Measurements from ENCODE around the gene GNAI3.

GNAI3 gene

GRCh38 chr1:109611308-109611990 is 63.0 kb downstream of the GNAI3 start:
- DNase-seq (ENCODE audit: low read depth), result no peak
- TF ChIP-seq CTCF (IDR thresholded peaks at IDR 0.05; ENCODE audit: insufficient read depth, low read depth, low read length, missing control alignments), result no peak

GRCh38 chr1:109613361-109614147 is 65.1 kb downstream of the GNAI3 start:
- peak; percentile 23 for DNase-seq (ENCODE audit: low read depth)
- no peak for TF ChIP-seq CTCF (IDR thresholded peaks at IDR 0.05; ENCODE audit: insufficient read depth, low read depth, low read length, missing control alignments)
- no peak overlapping the region for H3K4me3 ChIP-seq (ENCODE audit: low read length)

More at GRCh38 chr1:109611308-109611990, 63.0 kb downstream of the GNAI3 start:
- no peak overlapping the region for H3K4me3 ChIP-seq (ENCODE audit: low read length)

GRCh38 chr1:109615879-109616278 is 67.5 kb downstream of the GNAI3 start:
- no peak for DNase-seq (ENCODE audit: low read depth)

GRCh38 chr1:109616391-109616790 is 68.0 kb downstream of the GNAI3 start:
- TF ChIP-seq CTCF (IDR thresholded peaks at IDR 0.05; ENCODE audit: insufficient read depth, low read depth, low read length, missing control alignments), result no peak
- H3K4me3 ChIP-seq (ENCODE audit: low read length), result no peak overlapping the region
- no peak for DNase-seq (ENCODE audit: low read depth)

More at GRCh38 chr1:109615879-109616278, 67.5 kb downstream of the GNAI3 start:
- no peak for TF ChIP-seq CTCF (IDR thresholded peaks at IDR 0.05; ENCODE audit: insufficient read depth, low read depth, low read length, missing control alignments)
- no peak overlapping the region for H3K4me3 ChIP-seq (ENCODE audit: low read length)

- TF ChIP-seq CTCF (IDR thresholded peaks at IDR 0.05; ENCODE audit: insufficient read depth, low read depth, low read length, missing control alignments), result peak; percentile 12
- peak; percentile 88 for DNase-seq (ENCODE audit: low read depth)
- no peak overlapping the region for H3K4me3 ChIP-seq (ENCODE audit: low read length)
Measured at GRCh38 chr1:109617291-109617801, 68.9 kb downstream of the GNAI3 start.

- no peak for TF ChIP-seq CTCF (IDR thresholded peaks at IDR 0.05; ENCODE audit: insufficient read depth, low read depth, low read length, missing control alignments)
- DNase-seq (ENCODE audit: low read depth), result no peak
- H3K4me3 ChIP-seq (ENCODE audit: low read length), result peak overlapping the region; percentile 86
Measured at GRCh38 chr1:109618661-109619575, 70.5 kb downstream of the GNAI3 start.
